Stimulated activated CD8-positive, alpha-beta memory T cell treated with anti-CD3 and anti-CD28 coated beads, Interleukin-12 subunit alpha, Interleukin-12 subunit beta, amount 100 ng/mL, for 4 hours (primary cell): ENCODE measurements around the gene DGKA.
"Not testable (repeated sequence)": the region's sequence is repeated elsewhere in the genome, so short reads cannot be mapped to it uniquely, and the experiment has no call there.

ENCODE experiments used
- DNase-seq: peaks from one replicate; pipeline ENCODE4 v3.0.0-alpha.2; 2020; ENCODE audit warnings: low read depth

Gene DGKA

DNA sequence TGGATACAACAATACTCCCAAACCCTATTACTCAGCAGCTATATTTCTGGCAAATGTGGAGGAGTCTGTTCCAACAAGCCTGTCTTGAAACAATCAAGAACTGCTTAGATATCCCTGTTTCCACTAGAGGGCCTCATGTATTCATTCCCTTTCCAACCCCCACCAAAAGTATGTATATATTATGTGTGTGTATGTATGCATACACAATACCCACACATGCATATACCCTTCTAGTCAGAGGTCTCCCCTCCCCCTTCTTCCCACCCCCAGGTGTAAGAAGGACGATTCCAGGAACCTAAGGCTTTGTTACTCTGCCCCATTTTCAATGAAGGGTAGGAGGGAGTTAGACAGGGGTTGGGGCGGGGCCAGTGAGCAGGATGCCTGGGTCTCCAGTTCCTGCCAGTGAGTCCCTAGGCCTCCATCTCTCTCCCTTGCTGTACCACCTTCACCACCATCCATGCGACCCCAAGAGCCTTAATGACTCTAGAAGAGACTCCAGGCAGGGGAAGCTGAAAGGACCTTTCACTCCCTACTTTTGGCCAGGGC lies at the start of gene DGKA:
TSS of gene DGKA (plus strand) at position 392 of the 546 bp plus-strand sequence. CDS start 5,342 bp downstream, outside the sequence.
- DNase-seq, result peak; percentile 31

- DNase-seq, result no peak
Measured at GRCh38 chr12:55885113-55885512, 45.8 kb upstream of the DGKA start.

GRCh38 chr12:55891310-55891709 lies 39.7 kb upstream of the DGKA start:
- no peak for DNase-seq

- DNase-seq, result no peak
Measured at GRCh38 chr12:55893723-55894122, 37.2 kb upstream of the DGKA start.

DNA sequence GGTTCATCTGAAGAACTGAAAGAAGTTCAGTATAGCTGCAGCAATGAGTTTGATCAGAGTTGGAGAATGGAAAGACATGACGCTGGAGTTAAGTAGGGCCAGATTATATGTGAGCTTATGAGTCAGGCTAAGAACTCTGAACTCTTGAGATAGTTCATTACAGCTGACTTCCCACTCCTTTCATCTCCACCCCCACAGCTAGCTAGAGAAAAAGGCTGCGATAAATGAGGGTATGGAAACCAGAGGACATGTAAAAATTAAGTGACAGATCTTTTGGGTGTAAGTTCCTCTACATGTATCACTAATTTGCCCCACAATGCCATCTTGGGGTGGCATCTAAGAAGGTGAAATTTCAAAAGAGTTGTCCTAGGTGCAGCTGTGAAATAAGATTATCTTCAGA lies 31.9 kb upstream of the DGKA start:
- DNase-seq, result no peak

DNA sequence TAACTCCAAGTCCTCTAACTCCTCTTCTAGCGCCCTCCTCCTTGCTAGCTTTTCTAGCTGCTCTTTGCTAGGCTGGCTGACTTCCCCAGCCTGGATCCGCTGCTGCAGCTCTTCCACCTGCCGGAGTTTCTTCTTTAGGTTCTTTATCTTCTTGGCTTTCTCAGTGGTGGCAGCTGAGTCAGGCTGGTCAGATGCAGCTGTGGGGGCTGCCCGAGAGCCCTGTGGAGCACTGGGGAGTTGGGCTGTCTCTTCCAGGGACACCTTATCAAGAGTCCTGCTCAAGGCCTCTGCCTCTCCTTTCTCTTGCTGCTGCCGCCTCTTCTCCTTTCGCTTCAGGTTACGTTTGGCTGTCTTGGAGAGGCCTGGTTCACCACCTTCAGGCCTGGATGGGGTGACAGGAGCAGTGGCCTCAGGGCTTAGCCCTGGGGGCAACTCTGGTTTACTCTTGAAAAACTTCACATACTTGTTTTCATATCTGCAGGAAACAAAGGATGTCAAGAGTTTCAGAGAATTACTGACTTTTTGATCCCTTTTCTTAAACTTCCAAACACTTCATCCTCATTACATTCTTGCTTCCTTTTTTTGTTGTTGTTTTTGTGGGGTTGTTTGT lies 29.0 kb upstream of the DGKA start:
- DNase-seq, result no peak

- no peak for DNase-seq
Measured at GRCh38 chr12:55906056-55906455, 24.9 kb upstream of the DGKA start.

DNA sequence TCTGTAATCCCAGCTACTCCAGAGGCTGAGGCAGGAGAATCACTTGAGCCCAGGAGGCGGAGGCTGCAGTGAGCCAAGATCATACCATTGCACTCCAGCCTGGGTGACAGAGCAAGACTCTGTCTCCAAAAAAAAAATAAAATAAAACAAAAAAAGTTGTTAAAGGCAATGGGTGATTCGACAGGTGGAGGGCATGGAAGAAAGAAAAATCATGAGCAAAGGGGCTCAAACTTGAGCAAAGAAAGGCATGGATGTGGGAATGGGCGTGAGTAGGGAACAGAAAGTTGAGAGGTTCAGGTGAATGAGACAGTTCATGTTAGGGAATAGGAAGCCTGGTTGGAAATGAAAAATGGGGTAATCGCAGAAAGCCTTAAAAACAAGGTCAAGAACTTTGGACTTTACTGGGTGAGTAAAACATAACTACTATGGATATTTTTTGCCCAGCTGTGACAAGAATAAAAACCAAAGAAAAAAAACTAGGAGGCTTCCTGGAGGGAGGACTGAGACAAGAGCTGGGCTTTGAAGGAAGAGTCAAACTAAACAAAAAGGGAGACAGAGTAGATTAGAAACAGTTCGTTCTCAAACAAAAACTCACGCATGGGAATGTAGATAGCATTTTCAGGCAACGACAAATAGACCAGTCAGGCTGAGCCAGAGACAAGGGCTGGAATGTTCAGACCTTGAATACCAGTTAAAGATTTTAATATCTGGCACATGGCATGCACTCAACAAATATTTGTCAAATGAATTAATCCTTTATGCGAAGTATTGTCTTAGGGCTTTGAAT lies 22.0 kb upstream of the DGKA start:
- DNase-seq, result no peak

DNA sequence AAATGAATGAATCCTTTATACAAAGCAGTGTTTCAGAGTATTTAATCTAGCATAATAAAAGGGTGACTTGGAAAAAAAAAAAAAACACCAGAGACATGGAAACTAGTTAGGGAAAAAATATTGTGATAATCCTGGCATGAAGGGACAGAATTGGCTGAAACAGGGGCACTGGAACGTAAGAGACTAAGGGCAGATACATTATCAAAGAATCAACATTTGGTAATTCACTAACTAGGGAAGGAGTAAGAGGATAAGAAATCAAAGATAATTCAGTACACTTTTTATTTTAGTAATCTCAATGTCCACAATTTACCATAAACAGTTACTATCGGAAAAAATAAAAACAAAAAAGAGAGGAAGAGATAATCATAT lies 21.5 kb upstream of the DGKA start:
- DNase-seq, result no peak

DNA sequence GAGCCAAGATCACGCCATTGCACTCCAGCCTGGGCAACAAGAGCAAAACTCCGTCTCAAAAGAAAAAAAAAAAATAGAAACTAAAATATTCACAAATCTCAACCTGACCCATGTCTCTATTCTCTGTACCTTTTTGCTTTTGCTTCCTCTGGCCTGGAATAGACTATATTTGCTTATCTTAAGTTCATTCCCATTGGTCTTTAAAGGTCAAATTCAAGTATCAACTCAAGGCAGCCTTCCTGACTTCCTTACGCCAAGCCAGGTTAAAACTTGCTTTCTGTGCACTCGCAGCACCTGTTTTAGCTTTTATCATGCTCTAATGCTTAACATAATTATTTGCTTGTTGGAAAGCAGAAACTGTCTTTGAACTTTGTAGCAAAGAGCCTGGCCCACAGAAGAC lies 18.1 kb upstream of the DGKA start:
- DNase-seq, result no peak

DNA sequence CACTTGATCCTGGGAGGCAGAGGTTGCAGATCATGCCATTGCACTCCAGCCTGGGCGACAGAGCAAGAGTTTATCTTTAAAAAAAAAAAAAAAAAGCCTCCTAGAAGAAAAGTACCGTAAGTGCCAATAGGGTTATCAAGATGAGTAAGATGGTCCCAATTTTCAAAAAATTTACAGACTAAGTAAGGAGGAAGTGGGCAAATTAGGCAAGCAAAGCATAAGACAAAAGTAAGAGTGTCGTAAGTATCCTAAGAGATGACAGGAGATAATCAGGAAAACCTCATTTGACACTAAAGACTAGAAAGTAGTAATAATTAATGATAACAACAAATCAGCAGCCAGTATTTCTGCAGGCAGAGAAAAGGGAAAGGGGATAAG lies 15.5 kb upstream of the DGKA start:
- no peak for DNase-seq

GRCh38 chr12:55919032-55919431 lies 11.9 kb upstream of the DGKA start:
- not testable (repeated sequence) for DNase-seq

DNA sequence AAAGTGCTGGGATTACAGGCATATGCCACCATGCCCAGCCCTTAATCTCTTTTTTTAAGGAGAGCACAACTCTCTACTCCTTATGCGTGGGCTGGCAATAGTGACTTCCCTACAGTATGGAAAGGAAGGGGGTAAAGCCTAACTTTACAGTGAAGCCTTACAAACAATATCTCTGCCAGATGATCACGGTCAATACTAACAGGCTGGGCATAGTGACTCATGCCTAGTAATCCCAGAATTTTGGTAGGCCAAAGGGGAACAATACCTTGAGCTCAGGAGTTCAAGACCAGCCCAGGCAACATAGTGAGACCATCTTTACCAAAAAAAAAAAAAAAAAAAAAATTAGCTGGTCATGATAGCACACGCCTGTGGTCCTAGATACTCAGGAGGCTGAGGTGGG lies 8.8 kb upstream of the DGKA start:
- no peak for DNase-seq

GRCh38 chr12:55923648-55924047 lies 7.3 kb upstream of the DGKA start:
- DNase-seq, result not testable (repeated sequence)

GRCh38 chr12:55925371-55925770 lies 5.6 kb upstream of the DGKA start:
- no peak for DNase-seq

- DNase-seq, result no peak
Measured at GRCh38 chr12:55925870-55926737, 4.9 kb upstream of the DGKA start.

- DNase-seq, result peak; percentile 85
Measured at GRCh38 chr12:55926738-55927587, 4.0 kb upstream of the DGKA start.

GRCh38 chr12:55927588-55928502 lies 3.1 kb upstream of the DGKA start, which contains the start of gene PYM1:
PYM1 (minus strand) TSS chr12:55927894; CDS start chr12:55927761, 133 bp downstream.
- DNase-seq, result peak; percentile 38

DNA sequence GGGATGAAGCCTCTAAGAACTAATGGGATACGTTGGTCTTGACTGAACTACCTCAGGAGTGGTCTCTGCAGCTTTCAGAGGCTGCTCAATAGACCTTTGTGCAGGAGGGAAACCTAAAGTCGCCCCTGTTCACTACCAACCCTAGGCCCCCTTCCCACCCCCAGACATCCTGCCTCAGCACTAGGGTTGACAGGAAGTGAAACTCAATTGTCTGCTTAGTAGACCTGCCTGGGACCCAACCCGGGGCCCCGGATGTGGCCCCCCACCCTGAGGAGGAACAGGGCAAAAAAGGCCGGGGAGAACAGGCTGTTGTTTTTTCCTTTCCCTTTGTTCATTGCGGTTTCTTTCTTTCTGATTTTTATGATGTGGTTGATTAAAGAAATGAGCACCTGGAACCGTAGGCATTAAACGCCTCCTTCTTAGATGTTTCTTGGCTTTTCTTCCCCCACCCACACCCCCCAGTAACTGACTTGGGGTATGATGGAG lies 1.6 kb upstream of the DGKA start:
- DNase-seq, result peak; percentile 66

DNA sequence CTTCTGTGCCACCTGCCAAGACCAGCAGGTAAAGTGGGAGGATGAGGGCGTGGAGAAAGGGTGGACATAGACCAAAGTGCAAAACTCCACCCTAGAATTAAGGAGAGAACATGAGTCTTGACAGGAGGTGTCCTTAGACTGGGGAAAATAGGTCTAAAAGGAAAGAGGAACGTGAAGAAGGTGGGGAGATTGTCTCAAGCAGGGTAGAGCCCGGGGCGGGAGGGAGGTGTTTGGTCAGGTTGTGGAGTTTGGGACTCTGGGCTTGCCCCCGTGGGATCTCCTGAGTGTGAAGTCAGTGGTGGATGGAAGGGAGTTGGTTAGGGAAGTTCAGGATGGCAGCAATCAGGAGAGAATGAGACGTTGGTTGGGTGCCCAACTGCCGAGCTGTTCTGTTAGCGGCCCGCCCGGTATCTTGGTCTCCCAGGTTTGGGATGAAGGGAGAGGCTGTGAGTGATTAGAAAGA lies 386 bp downstream of the DGKA start:
- DNase-seq, result no peak
